Endothelial cell of umbilical vein (primary cell): Measurements from ENCODE around the gene UROC1. TPM values are rescaled to one million over a fixed set of nuclear protein-coding genes. Genes with fewer than 3 reads are reported as not detected.

Source experiments
- BruUV-seq: library from RNA; stranded (reverse); fragments of 400-500 nt; replicated peaks from 2 replicates; lab custom pipeline; 2021; lab: Mats Ljungman, UMichigan
- CTCF ChIA-PET: fragments of 300-600, 350-600 bp; sonication (Branson Sonifier 250); formaldehyde crosslinking; loops from one replicate; lab custom pipeline; 2021; ENCODE audit warnings: antibody characterized with exemption, inconsistent platforms; lab: Charles Lee
- POLR2A ChIA-PET: fragments of 300-600, 350-600 bp; sonication (Branson Sonifier 250); formaldehyde crosslinking; loops from one replicate; lab custom pipeline; 2021; ENCODE audit warnings: antibody characterized with exemption, inconsistent platforms; lab: Charles Lee
- DNase-seq: peaks from one replicate; pipeline ENCODE4 v3.0.0-alpha.2; 2011; ENCODE audit warnings: low read depth, low spot score
- FAIRE-seq: peaks from 2 replicates; lab custom pipeline; 2011; peaks lifted over from hg19 to GRCh38; lab: Jason Lieb, UNC
- H2AFZ ChIP-seq: 2 replicates; pipeline ENCODE4 v1.6.0; 2012; ENCODE audit warnings: low read depth, low read length, control low read depth, inconsistent platforms
- H3K27ac ChIP-seq: 2 replicates; pipeline ENCODE4 v1.5.1; 2011; ENCODE audit warnings: low read depth, mild to moderate bottlenecking, control low read depth, low read length, moderate library complexity; ENCODE audit not compliant: insufficient read depth
- H3K27me3 ChIP-seq, 2 experiments: 2 replicates each; pipeline versions ENCODE4 v1.6.0 to v1.6.1; 2011; ENCODE audit warnings: low read length in 2 of 2, mixed read lengths in 1 of 2; ENCODE audit not compliant: control insufficient read depth in 2 of 2, insufficient read depth in 2 of 2
- H3K36me3 ChIP-seq, 2 experiments: 2 replicates in 1 of 2; 3 replicates in 1 of 2; pipeline ENCODE4 v1.5.1; 2011; ENCODE audit warnings: low read length in 2 of 2, mild to moderate bottlenecking in 1 of 2, moderate library complexity in 1 of 2; ENCODE audit not compliant: control insufficient read depth in 2 of 2, insufficient read depth in 2 of 2; ENCODE audit errors: extremely low read depth in 1 of 2
- H3K4me1 ChIP-seq: 3 replicates; pipeline ENCODE4 v1.5.1; 2011; ENCODE audit warnings: mild to moderate bottlenecking, low read length; ENCODE audit not compliant: control insufficient read depth, insufficient read depth; ENCODE audit errors: extremely low read depth
- H3K4me2 ChIP-seq: 2 replicates; pipeline ENCODE4 v1.6.1; 2011; ENCODE audit warnings: low read length, control low read depth, mixed read lengths; ENCODE audit not compliant: insufficient read depth
- H3K4me3 ChIP-seq, 3 experiments: fragments of 200-600 bp in 1 of 3; sonication (generic), shearing (Covaris generic) in 1 of 3; replicated peaks in 1 of 3; 2 replicates each; pipeline ENCODE4 v1.5.1; 2011 to 2016; ENCODE audit warnings: control low read depth in 3 of 3, low read length in 3 of 3, mild to moderate bottlenecking in 2 of 3, inconsistent platforms in 1 of 3, low read depth in 1 of 3, moderate library complexity in 1 of 3; ENCODE audit not compliant: insufficient read depth in 1 of 3
- H3K79me2 ChIP-seq: 2 replicates; pipeline ENCODE4 v1.6.0; 2012; ENCODE audit warnings: low read length, inconsistent platforms; ENCODE audit not compliant: control insufficient read depth, insufficient read depth
- H3K9ac ChIP-seq: replicated peaks from 2 replicates; pipeline ENCODE3; 2011; ENCODE audit warnings: low read length, control low read depth; ENCODE audit not compliant: insufficient read depth; ENCODE audit errors: extremely low read depth
- H3K9me1 ChIP-seq: replicated peaks from 3 replicates; pipeline ENCODE4 v1.6.0; 2011; ENCODE audit warnings: mild to moderate bottlenecking, low read length; ENCODE audit not compliant: control insufficient read depth, insufficient read depth; ENCODE audit errors: extremely low read depth
- H3K9me3 ChIP-seq: replicated peaks from 2 replicates; pipeline ENCODE4 v1.5.1; 2012; ENCODE audit warnings: low read length, inconsistent platforms; ENCODE audit not compliant: control insufficient read depth, insufficient read depth
- H4K20me1 ChIP-seq: replicated peaks from 2 replicates; pipeline ENCODE3; 2011; ENCODE audit warnings: mild to moderate bottlenecking, low read length; ENCODE audit not compliant: control insufficient read depth, insufficient read depth; ENCODE audit errors: extremely low read depth
- EZH2 ChIP-seq: IDR thresholded peaks from 2 replicates; pipeline ENCODE4 v1.6.1; 2012; ENCODE audit warnings: borderline replicate concordance, low read depth, mild to moderate bottlenecking, moderate library complexity, low read length, inconsistent platforms; ENCODE audit not compliant: severe bottlenecking
- FOS ChIP-seq: IDR thresholded peaks from 2 replicates; pipeline ENCODE4 v1.6.1; 2011; ENCODE audit warnings: mild to moderate bottlenecking, low read length, moderate library complexity, borderline replicate concordance; ENCODE audit not compliant: insufficient read depth
- GATA2 ChIP-seq: IDR thresholded peaks from 2 replicates; pipeline ENCODE4 v1.7.0; 2011; ENCODE audit warnings: low read depth, mild to moderate bottlenecking, moderate library complexity, mixed read lengths, low read length; ENCODE audit not compliant: insufficient read length, insufficient read depth
- JUN ChIP-seq: IDR thresholded peaks from 2 replicates; pipeline ENCODE4 v1.6.1; 2011; ENCODE audit warnings: borderline replicate concordance, low read depth; ENCODE audit not compliant: insufficient read length, insufficient read depth
- MYC ChIP-seq: IDR thresholded peaks from one replicate; pipeline ENCODE4 v1.6.1; 2011; ENCODE audit warnings: mild to moderate bottlenecking, low read depth, low read length
- POLR2A ChIP-seq: IDR thresholded peaks from 2 replicates; pipeline ENCODE4 v1.6.1; 2012; ENCODE audit warnings: low read depth, mild to moderate bottlenecking, control low read depth, low read length
- POLR2AphosphoS5 ChIP-seq: IDR thresholded peaks from 2 replicates; pipeline ENCODE4 v1.6.1; 2012; ENCODE audit warnings: low read depth, mild to moderate bottlenecking, control low read depth, low read length, moderate library complexity; ENCODE audit not compliant: insufficient read depth
- dilution Hi-C: fragments of 300-500 bp; cut with MboI; formaldehyde crosslinking; loops from one replicate; pipeline ENCODE4 v1.15.0; 2019; ENCODE audit warnings: low sequenced_read_pairs; ENCODE audit not compliant: extremely low pct_ligation_motif_present
- intact Hi-C: fragments of 100-400 bp; cut with micrococcal nuclease; formaldehyde crosslinking; loops from one replicate; pipeline ENCODE4 v1.10.0; 2022
- polyA plus RNA-seq, 4 experiments: library from polyadenylated mRNA; depleted of rRNA in 3 of 4; stranded (reverse) in 3 of 4; unstranded in 1 of 4; fragments of >200 nt; gene quantifications; 2 replicates each; pipeline versions ENCODE4 v1.2.1 to v1.2.3, GENCODE V29; 2011 to 2012; ENCODE audit warnings: missing spikeins in 1 of 4
- total RNA-seq: library from RNA; stranded (reverse); gene quantifications from 2 replicates; pipeline ENCODE4 v1.2.3, GENCODE V29; 2021
- TF ChIP-seq, protein P1 (sequence below): IDR thresholded peaks from 2 replicates; pipeline ENCODE4 v1.6.1; 2011; ENCODE audit not compliant: insufficient read depth, insufficient read length
- TF ChIP-seq, protein P2 (sequence below), 2 donors: IDR thresholded peaks; 1 replicate in 1 of 2; 2 replicates in 1 of 2; pipeline ENCODE4 v1.5.1; 2011; ENCODE audit warnings: low read length in 2 of 2, mild to moderate bottlenecking in 2 of 2, moderate library complexity in 2 of 2, control low read depth in 1 of 2, inconsistent platforms in 1 of 2, low read depth in 1 of 2; ENCODE audit not compliant: insufficient read depth in 1 of 2; ENCODE audit errors: extremely low read depth in 1 of 2

The UROC1 gene
- total and polyA plus RNA-seq, 2 donors (not counting 3 experiments of a cell fraction or from before 2014, with no cell fraction given): not detected

DNA sequence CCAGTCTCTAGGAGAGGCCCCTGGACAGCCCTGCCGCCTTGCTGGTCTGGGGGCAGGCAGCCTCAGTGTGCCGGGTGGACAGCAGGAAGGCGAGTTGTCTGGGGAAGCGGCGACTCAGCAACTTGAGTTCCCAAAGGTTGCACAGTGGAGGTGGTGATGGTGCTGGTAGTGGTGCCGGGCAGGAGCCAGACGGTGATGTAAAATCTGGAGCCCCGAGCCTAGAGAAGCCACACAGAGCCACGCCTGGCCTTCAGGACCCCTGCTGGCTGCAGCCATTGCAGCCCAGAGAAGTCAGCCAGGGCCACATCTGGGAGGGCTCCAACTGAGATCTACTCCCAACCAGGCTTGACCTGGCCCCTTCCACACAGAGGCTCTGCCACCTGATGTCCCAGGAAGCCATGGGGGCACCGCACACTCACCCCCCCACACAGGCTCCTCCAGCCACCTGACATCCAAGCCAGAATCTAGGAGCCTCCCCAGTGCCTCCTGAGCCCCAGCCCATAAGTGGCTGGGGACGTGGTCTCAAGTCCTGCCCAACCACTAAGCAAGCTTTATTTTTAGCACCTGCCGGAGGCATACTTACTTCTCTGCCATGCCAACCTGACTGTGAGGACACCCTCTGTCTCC, 32.4 kb upstream of the UROC1 start:
- Histone ChIP-seq H3K27ac (no peak overlapping the region), H3K9ac (no peak overlapping the region), H3K9me3 (no peaks in the 10 kb centered on the region), H4K20me1 (no peaks in the 10 kb centered on the region), H3K4me1 (no peaks in the 10 kb centered on the region), H2AFZ (no peak overlapping the region), H3K27me3 (peaks cover 0 to 2% of the 10 kb centered on the region in 2 experiments), H3K9me1 (no peaks in the 10 kb centered on the region), H3K36me3 (no peaks in the 10 kb centered on the region), H3K79me2 (no peaks in the 10 kb centered on the region), H3K4me3 (no peak overlapping the region), H3K4me2 (no peak overlapping the region)
- ChIA-PET POLR2A (no interaction called here), CTCF (no interaction called here)
- dilution Hi-C loops (no loop called here), intact Hi-C loops (no loop called here)
- no TSS peak for BruUV-seq
- FAIRE-seq: no peak
- TF ChIP-seq MYC: no peak
- TF ChIP-seq EZH2: no peak
- TF ChIP-seq, protein P1, sequence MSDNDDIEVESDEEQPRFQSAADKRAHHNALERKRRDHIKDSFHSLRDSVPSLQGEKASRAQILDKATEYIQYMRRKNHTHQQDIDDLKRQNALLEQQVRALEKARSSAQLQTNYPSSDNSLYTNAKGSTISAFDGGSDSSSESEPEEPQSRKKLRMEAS: no peak
- TF ChIP-seq JUN: no peak
- no peak for TF ChIP-seq FOS
- TF ChIP-seq POLR2AphosphoS5: no peak
- TF ChIP-seq POLR2A: no peak
- no peak for TF ChIP-seq GATA2
- TF ChIP-seq, protein P2, sequence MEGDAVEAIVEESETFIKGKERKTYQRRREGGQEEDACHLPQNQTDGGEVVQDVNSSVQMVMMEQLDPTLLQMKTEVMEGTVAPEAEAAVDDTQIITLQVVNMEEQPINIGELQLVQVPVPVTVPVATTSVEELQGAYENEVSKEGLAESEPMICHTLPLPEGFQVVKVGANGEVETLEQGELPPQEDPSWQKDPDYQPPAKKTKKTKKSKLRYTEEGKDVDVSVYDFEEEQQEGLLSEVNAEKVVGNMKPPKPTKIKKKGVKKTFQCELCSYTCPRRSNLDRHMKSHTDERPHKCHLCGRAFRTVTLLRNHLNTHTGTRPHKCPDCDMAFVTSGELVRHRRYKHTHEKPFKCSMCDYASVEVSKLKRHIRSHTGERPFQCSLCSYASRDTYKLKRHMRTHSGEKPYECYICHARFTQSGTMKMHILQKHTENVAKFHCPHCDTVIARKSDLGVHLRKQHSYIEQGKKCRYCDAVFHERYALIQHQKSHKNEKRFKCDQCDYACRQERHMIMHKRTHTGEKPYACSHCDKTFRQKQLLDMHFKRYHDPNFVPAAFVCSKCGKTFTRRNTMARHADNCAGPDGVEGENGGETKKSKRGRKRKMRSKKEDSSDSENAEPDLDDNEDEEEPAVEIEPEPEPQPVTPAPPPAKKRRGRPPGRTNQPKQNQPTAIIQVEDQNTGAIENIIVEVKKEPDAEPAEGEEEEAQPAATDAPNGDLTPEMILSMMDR (IDR thresholded peaks at IDR 0.05; ENCODE audit: extremely low read depth in 1 of 2, insufficient read depth in 1 of 2, low read depth in 1 of 2, low read length in 2 of 2): no peak
- no peak for DNase-seq
